Camera-type eye (tissue), 1 donor: Measurements from ENCODE around the gene HGS. TPM values are rescaled to one million over a fixed set of nuclear protein-coding genes. Genes with fewer than 3 reads are reported as not detected.

Source experiments
- total RNA-seq: library from RNA; depleted of rRNA; stranded (reverse); fragments of >200 nt; gene quantifications from one replicate; pipeline ENCODE4 v1.2.3, GENCODE V29; 2014

HGS gene
- total RNA-seq = 54.9 TPM

DNA sequence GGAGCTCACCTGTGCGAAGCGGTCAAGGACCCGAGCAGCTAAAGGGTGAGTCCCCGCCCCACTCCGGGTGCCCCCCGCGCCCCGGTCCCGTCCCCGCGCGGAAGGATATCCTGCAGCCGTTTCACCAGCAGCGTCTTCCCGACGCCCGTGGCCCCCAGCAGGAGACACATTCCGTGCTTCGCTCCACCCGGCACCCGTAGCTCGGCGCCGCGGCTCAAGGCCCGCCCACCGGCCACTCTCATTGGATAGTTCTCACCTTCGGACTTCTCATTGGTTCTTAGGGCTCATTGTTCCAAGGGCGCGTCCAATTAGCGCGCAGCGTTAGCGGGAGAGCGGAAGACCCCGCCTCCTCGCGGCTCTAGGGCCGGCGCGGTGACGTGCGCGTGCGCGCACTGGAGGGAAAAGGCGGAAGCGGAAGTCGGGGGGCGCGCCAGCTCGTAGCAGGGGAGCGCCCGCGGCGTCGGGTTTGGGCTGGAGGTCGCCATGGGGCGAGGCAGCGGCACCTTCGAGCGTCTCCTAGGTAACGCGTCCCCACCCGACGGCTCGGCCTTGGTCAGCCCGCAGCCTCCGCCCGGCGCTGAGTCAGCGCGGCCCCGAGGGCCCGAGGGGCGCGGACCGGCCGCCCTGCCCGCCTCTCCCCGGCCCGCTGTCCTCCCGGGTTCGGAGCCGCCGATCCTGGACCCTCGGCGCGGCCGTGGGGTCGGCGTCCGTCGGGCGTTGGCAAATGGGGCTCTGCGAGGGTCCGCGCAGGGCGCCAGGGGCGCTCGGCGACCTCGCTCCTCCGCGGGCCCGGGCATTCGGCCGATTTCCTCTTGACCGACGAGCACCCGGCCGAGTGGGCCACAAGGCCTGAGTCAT, at the start of gene HGS, which contains the start of gene ARL16:
Gene HGS (plus strand): TSS at position 428 of the 858 bp plus-strand sequence. CDS start 56 bp downstream, at position 484.
Gene ARL16 (minus strand): TSS at position 214 of the 858 bp plus-strand sequence. CDS start 44 bp downstream, at position 170.

GRCh38 chr17:81636505-81637288, 47.1 kb upstream of the HGS start, which contains the start of the genes NPLOC4 and TSPAN10:
Gene NPLOC4 (minus strand): TSS chr17:81637112. CDS start chr17:81636930, 182 bp downstream.
Gene TSPAN10 (plus strand): TSS chr17:81637196. CDS start chr17:81642413, 5,217 bp downstream.

DNA sequence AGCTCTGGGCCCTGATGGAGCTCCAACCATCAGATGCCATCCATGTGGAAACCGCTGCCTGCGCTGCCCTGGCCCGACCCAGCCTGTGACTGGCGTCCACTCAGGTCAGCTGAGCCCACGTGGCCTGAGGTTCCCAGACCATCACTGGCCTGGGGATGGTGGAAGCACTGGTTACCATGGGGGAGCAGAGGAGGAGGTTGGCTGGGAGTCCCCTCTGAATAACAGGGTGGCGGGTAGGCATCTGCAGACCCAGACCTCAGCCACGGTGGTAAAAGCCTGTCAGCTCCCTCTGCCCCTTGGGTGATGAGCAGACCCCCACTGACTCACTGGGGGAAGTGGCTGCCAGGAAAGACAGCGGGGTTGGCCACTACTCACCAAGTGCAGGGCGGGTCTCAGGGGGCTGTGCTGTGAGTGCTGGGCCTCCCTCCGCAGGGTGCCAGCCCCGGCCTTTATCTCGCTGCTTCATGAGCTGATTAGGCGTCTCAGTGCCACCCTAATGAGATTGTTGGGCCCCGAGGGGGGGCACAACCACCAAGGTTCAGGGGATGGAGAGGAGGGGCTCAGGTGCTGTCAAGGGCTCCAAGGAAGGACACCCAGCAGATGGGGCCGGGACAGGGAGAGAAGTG, 27.6 kb upstream of the HGS start, which contains the start of gene PDE6G:
Gene PDE6G (minus strand): TSS at position 425 of the 626 bp plus-strand sequence. CDS start 3,237 bp downstream, outside the sequence.

DNA sequence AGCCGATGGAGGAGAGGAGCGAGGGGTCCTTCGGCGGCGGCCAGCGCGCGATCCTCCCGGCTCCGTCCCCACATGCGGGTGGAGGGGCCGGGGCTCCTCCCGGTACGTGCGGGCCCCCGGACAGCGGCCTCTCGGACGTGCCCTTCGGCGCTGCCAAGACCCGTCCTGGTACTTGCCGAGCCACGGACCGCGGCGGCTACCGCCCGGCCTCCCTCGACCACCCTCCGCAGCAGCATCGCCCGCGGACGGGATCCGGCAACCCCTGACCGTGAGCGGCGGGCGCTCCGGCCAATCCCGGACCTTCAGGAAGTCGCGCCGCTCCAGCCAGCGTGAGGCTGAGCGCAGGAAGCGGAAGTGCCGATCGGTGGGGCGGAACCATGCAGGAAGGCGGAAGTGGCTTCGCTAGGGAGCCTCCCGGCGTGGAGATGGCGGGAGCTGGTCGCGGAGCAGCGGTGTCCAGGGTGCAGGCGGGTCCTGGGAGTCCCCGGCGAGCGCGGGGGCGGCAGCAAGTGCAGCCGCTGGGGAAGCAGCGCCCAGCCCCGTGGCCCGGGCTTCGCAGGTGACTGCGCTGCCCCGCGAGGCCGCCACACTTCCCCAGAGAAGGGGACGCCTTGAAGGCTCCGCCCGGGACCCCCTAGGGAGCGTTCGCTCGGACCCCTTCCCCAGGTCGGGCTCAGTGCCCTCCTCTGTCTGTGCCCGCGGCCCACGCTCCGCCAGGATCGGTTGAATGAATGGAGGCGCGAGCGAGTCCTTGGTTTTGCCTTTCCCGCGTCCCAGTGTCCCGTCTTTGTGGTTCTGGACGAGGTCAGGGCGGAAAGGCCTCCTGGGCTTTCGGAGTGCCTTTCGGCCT, 17.2 kb upstream of the HGS start, which contains the start of the genes CCDC137 and OXLD1:
Gene CCDC137 (plus strand): TSS at position 396 of the 850 bp plus-strand sequence. CDS start 30 bp downstream, at position 426.
Gene OXLD1 (minus strand): TSS at position 264 of the 850 bp plus-strand sequence. CDS start 28 bp downstream, at position 236.

DNA sequence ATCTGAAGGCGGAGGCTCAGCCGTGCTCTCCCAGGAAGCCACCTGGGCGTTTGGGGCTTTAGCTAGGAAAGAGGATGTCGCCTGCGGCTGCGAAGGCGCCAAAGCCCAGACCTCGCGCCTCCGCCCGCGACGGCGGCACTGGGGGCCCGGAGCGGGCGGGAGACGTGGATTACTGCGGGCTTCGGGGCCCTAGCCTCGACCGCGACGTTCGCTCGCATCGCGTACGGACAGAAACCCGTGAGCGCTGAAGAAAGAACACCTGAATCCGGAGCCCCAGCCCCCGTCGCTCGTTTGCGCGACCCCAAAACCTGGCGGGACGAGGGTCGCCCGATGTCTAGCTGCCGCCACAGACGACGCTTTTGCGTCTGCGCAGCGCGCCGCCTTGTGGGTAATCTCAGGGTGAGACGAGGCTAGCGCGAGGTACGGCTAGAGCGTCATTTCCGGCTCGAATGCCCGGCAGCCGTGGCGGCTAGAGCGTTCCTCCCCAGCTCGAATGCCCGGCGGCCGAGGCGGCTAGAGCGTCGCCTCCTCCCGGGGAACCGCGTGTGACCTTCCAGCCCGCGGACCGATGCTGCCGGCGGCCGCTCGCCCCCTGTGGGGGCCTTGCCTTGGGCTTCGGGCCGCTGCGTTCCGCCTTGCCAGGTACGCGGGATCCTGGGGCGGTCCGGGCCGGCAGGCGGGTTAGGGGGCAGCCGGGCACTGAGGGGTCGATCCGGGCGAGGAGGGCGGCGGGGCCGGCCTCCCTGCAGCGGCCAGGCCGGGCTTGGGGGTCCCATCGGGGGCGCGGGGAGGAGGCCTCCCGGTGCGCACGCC, 19.3 kb downstream of the HGS start, which contains the start of gene MRPL12:
Gene MRPL12 (plus strand): TSS at position 434 of the 813 bp plus-strand sequence. CDS start 135 bp downstream, at position 569.

DNA sequence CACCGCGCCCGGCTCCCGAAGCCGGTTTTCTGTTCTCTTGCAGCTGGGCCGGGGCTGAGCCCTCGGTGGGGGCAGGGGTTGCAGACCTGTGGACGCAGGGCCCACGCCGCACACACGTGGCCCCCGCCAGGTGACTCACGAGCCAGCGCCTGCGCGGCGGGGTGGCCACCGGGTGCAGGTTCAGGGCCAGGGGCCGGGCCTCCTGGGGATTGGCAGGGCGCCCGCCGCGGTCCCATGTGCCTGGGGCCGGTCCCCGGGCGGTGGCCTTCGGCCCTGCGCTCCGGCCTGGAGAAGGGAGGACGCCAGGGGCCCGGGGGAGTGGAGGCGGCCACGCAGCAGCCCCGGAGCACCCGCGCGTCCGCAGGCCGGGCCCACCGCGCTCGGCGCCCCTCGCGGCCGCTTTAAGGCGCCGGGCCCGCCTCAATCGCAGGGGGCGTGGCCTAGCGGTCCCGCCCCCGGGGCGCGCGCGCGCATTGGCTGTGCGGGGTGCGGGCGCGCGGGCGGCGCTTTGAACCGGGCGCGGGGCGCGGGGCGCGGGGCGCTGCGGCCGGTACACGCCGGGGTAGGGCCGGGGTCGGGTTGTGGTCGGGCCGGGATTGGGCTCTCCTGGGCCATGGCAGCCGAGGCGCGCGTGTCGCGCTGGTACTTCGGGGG, 28.1 kb downstream of the HGS start, which contains the start of gene SLC25A10:
Gene SLC25A10 (plus strand): TSS at position 471 of the 654 bp plus-strand sequence. CDS start 143 bp downstream, at position 614.

Other genes with a start within 250 kb of the HGS start
- gene ACTG1, start 171.2 kb upstream of the HGS start, total RNA-seq = 5,635 TPM
- gene FSCN2, start 155.6 kb upstream of the HGS start, total RNA-seq = 7.9 TPM
- 44.5 TPM for gene FAAP100, start 131.7 kb upstream of the HGS start, total RNA-seq
- gene NPLOC4, start 46.9 kb upstream of the HGS start, total RNA-seq = 75.5 TPM
- 39.1 TPM for gene TSPAN10, start 46.8 kb upstream of the HGS start, total RNA-seq
- 6.4 TPM for gene PDE6G, start 27.5 kb upstream of the HGS start, total RNA-seq
- 21.6 TPM for gene OXLD1, start 17.4 kb upstream of the HGS start, total RNA-seq
- gene CCDC137, start 17.3 kb upstream of the HGS start, total RNA-seq = 33.9 TPM
- 39.8 TPM for gene ARL16, start 214 bp upstream of the HGS start, total RNA-seq
- gene MRPL12, start 19.4 kb downstream of the HGS start, total RNA-seq = 9.3 TPM
- gene SLC25A10, start 28.3 kb downstream of the HGS start, total RNA-seq = 12.3 TPM
- 0.27 TPM for gene GCGR, start 120.1 kb downstream of the HGS start, total RNA-seq
- 76.1 TPM for gene MCRIP1, start 149.3 kb downstream of the HGS start, total RNA-seq
- gene PPP1R27, start 151.0 kb downstream of the HGS start, total RNA-seq = not detected
- 232 TPM for gene P4HB, start 176.5 kb downstream of the HGS start, total RNA-seq
- 54.5 TPM for gene ARHGDIA, start 187.3 kb downstream of the HGS start, total RNA-seq
- 77.1 TPM for gene ALYREF, start 207.6 kb downstream of the HGS start, total RNA-seq
- 86.6 TPM for gene ANAPC11, start 207.7 kb downstream of the HGS start, total RNA-seq
- 4.9 TPM for gene NPB, start 218.2 kb downstream of the HGS start, total RNA-seq
- 16.2 TPM for gene PCYT2, start 227.4 kb downstream of the HGS start, total RNA-seq
- gene SIRT7, start 234.2 kb downstream of the HGS start, total RNA-seq = 13.4 TPM
- 17.0 TPM for gene MAFG, start 243.7 kb downstream of the HGS start, total RNA-seq